A673 (cell line): ENCODE measurements around the gene IMMP2L.

Experiments used
- EZH2 ChIP-seq: fragments of 200-600 bp; sonication (generic); IDR thresholded peaks from 2 replicates; pipeline ENCODE4 v1.6.1; 2017; ENCODE audit warnings: borderline replicate concordance, low read depth, mild to moderate bottlenecking, mixed read lengths, antibody characterized with exemption, low read length; ENCODE audit not compliant: poor library complexity, severe bottlenecking
- TF ChIP-seq, protein P1 (sequence below): fragments of 300-800, 200-600 bp; sonication (generic); conservative IDR thresholded peaks from 2 replicates; pipeline ENCODE4 v1.5.1; 2017; ENCODE audit warnings: low read depth, mild to moderate bottlenecking, antibody characterized with exemption, low read length, moderate library complexity, mixed read lengths

GRCh38 chr7:110766864-110767263, 795.4 kb downstream of the IMMP2L start:
- TF ChIP-seq, protein P1, sequence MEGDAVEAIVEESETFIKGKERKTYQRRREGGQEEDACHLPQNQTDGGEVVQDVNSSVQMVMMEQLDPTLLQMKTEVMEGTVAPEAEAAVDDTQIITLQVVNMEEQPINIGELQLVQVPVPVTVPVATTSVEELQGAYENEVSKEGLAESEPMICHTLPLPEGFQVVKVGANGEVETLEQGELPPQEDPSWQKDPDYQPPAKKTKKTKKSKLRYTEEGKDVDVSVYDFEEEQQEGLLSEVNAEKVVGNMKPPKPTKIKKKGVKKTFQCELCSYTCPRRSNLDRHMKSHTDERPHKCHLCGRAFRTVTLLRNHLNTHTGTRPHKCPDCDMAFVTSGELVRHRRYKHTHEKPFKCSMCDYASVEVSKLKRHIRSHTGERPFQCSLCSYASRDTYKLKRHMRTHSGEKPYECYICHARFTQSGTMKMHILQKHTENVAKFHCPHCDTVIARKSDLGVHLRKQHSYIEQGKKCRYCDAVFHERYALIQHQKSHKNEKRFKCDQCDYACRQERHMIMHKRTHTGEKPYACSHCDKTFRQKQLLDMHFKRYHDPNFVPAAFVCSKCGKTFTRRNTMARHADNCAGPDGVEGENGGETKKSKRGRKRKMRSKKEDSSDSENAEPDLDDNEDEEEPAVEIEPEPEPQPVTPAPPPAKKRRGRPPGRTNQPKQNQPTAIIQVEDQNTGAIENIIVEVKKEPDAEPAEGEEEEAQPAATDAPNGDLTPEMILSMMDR, result no peak
- TF ChIP-seq EZH2, result no peak
